A673 (cell line): ENCODE measurements around the gene OTOG.

Experiments used
- CTCF ChIP-seq: fragments of 300-800, 200-600 bp; sonication (generic); conservative IDR thresholded peaks from 2 replicates; pipeline ENCODE4 v1.5.1; 2017; ENCODE audit warnings: low read depth, mild to moderate bottlenecking, antibody characterized with exemption, low read length, moderate library complexity, mixed read lengths
- EZH2 ChIP-seq: fragments of 200-600 bp; sonication (generic); IDR thresholded peaks from 2 replicates; pipeline ENCODE4 v1.6.1; 2017; ENCODE audit warnings: borderline replicate concordance, low read depth, mild to moderate bottlenecking, mixed read lengths, antibody characterized with exemption, low read length; ENCODE audit not compliant: poor library complexity, severe bottlenecking

GRCh38 chr11:17604201-17604914, 57.3 kb downstream of the OTOG start:
- TF ChIP-seq CTCF = no peak
- no peak for TF ChIP-seq EZH2
